PC-3 (cell line): ENCODE data around the gene ZNF891. TPM values are rescaled to one million over a fixed set of nuclear protein-coding genes. Genes with fewer than 3 reads are reported as not detected.

ENCODE experiments used
- ATAC-seq: fragments of 200-7000 bp; cut with Tn5 transposase; 2 replicates; pipeline ENCODE4 v1.9.1; 2020; ENCODE audit warnings: mild to moderate bottlenecking, moderate library complexity
- Bru-seq: library from RNA; stranded (reverse); fragments of 400-500 nt; gene quantifications from one replicate; lab custom pipeline; 2021; lab: Mats Ljungman, UMichigan
- BruChase-seq, 2 experiments: library from RNA; stranded (reverse); fragments of 400-500 nt; gene quantifications; one replicate each; lab custom pipeline; 2021; lab: Mats Ljungman, UMichigan
- BruUV-seq: library from RNA; stranded (reverse); fragments of 400-500 nt; replicated peaks from 2 replicates; lab custom pipeline; 2021; lab: Mats Ljungman, UMichigan
- CTCF ChIA-PET: fragments of 300-600 bp; sonication (Branson Sonifier 250); formaldehyde crosslinking; loops from one replicate; lab custom pipeline; 2022; ENCODE audit warnings: antibody characterized with exemption; lab: Charles Lee
- POLR2A ChIA-PET: fragments of 300-600 bp; sonication (Branson Sonifier 250); formaldehyde crosslinking; loops from one replicate; lab custom pipeline; 2022; ENCODE audit warnings: antibody characterized with exemption; ENCODE audit not compliant: unreplicated experiment; lab: Charles Lee
- DNase-seq: peaks from one replicate; pipeline ENCODE4 v3.0.0-alpha.2; 2015
- H2AFZ ChIP-seq: fragments of 300-600 bp; sonication (generic); 2 replicates; pipeline ENCODE4 v1.6.0; 2016; ENCODE audit warnings: antibody characterized with exemption, low read length
- H3F3A ChIP-seq: fragments of 300-600 bp; sonication (generic); one replicate; pipeline ENCODE4 v1.6.0; 2017; ENCODE audit warnings: antibody characterized with exemption, low read length, control low read depth, mild to moderate bottlenecking; ENCODE audit not compliant: unreplicated experiment
- H3K27ac ChIP-seq: fragments of 300-600 bp; sonication (generic); 2 replicates; pipeline ENCODE4 v1.5.1; 2016; ENCODE audit warnings: mild to moderate bottlenecking, low read length
- H3K27me3 ChIP-seq: fragments of 300-600 bp; sonication (generic); 2 replicates; pipeline ENCODE4 v1.6.1; 2016; ENCODE audit warnings: low read length, mixed read lengths
- H3K36me3 ChIP-seq: fragments of 300-600 bp; sonication (generic); 2 replicates; pipeline ENCODE4 v1.6.1; 2016; ENCODE audit warnings: low read depth, mixed run types, low read length, mixed read lengths
- H3K4me1 ChIP-seq: fragments of 300-600 bp; sonication (generic); 2 replicates; pipeline ENCODE4 v1.5.1; 2016; ENCODE audit warnings: low read length; ENCODE audit not compliant: insufficient read depth
- H3K4me2 ChIP-seq: fragments of 300-600 bp; sonication (generic); 2 replicates; pipeline ENCODE4 v1.6.0; 2016; ENCODE audit warnings: low read length
- H3K4me3 ChIP-seq: fragments of 300-600 bp; sonication (generic); 2 replicates; pipeline ENCODE4 v1.5.1; 2016; ENCODE audit warnings: mild to moderate bottlenecking, low read length, mixed read lengths
- H3K79me2 ChIP-seq: fragments of 300-600 bp; sonication (generic); 2 replicates; pipeline ENCODE4 v1.6.1; 2017; ENCODE audit warnings: low read length, mixed read lengths
- H3K9ac ChIP-seq: fragments of 300-600 bp; sonication (generic); 2 replicates; pipeline ENCODE4 v1.6.0; 2016; ENCODE audit warnings: mild to moderate bottlenecking, low read length
- H3K9me2 ChIP-seq: fragments of 300-600 bp; sonication (generic); replicated peaks from 2 replicates; pipeline ENCODE4 v1.6.1; 2016; ENCODE audit warnings: mixed run types, low read length, mixed read lengths
- H3K9me3 ChIP-seq: fragments of 300-600 bp; sonication (generic); 2 replicates; pipeline ENCODE4 v1.6.1; 2016; ENCODE audit warnings: low read length, mixed read lengths
- H4K20me1 ChIP-seq: fragments of 300-600 bp; sonication (generic); 2 replicates; pipeline ENCODE4 v1.6.1; 2016; ENCODE audit warnings: low read length, mixed read lengths
- EZH2 ChIP-seq: fragments of 300-600 bp; sonication (generic); IDR thresholded peaks from one replicate; pipeline ENCODE4 v1.6.1; 2017; ENCODE audit warnings: antibody characterized with exemption, mild to moderate bottlenecking, low read length; ENCODE audit not compliant: unreplicated experiment
- EZH2phosphoT487 ChIP-seq: fragments of 300-600 bp; sonication (generic); IDR thresholded peaks from 2 replicates; pipeline ENCODE4 v1.6.1; 2018; ENCODE audit warnings: mild to moderate bottlenecking, antibody characterized with exemption, low read length, borderline replicate concordance
- intact Hi-C: fragments of 100-400 bp; cut with micrococcal nuclease; formaldehyde crosslinking; loops from 2 replicates; pipeline ENCODE4 v1.9.0; 2023
- long read RNA-seq: library from polyadenylated mRNA; unstranded; transcript quantifications from one replicate; pipeline ENCODE4 v2.0.0, GENCODE V29; 2021; ENCODE audit not compliant: unreplicated experiment
- total RNA-seq: library from RNA; depleted of rRNA; stranded (reverse); fragments of >200 nt; gene quantifications from 2 replicates; pipeline ENCODE4 v1.2.3, GENCODE V29; 2014; rRNA removed
- TF ChIP-seq, protein P1 (sequence below): fragments of 300-600 bp; sonication (generic); conservative IDR thresholded peaks from 2 replicates; pipeline ENCODE4 v1.5.1; 2017; ENCODE audit warnings: antibody characterized with exemption, low read depth, mild to moderate bottlenecking, low read length

Gene ZNF891
- total RNA-seq, result 0.86 and 0.98 TPM in 2 replicates
- Bru-seq, nascent RNA, result percentile 60 among the genes with signal in this experiment
- BruChase-seq, experiment 1, labeled RNA remaining after a 6-hour chase, result percentile 68 among the genes with signal in this experiment
- percentile 69 among the genes with signal in this experiment for BruChase-seq, experiment 2, labeled RNA remaining after a 2-hour chase
- long read RNA-seq, full-length matches to known transcripts, result 1 of 3 reads
- long read RNA-seq, partial matches to known transcripts, result 0 of 3 reads
- long read RNA-seq, other reads (novel, unspliced or antisense), result 2 of 3 reads

DNA sequence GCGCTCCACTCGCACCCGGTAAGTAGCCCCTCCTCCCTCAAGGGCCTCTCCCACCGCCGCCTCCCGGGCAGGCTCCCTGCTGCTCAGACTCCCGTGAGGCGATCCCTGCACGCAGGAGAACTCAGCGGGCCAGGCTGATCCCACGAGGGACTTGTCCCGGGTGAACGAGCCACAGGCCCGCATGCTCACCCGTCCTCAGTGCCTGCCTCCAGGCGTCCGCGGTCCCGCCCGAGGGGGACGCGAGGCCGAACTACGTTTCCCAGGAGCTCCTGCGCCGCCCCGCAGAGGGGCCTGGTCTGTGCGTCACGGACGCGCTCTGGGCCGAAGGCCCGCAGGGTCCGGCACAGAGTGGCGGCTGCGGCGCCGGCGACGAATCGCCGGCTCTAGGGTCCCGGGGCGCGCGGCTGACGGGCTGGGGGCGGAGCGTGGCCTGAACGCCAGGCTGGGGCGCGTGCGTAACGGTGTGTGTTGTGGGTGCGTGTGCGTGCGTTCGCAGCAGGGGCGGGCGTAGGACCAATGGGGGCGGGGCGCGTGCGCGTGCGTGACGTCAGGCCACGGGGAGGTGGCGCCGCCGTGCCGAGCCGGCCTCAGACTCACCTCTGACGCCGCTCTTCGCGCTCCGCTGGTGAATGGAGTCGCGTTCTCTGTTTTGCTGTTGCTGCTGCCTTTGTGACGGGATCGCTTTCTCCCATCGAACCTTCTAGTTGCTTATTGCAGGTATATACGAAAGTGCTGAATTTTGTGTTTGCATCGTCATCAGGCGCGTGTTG, at the start of gene ZNF891, which contains the start of gene ZNF10:
TSS of gene ZNF891 (minus strand) at position 237 of the 770 bp plus-strand sequence. CDS start 8,356 bp downstream, outside the sequence.
TSS of gene ZNF10 (plus strand) at position 590 of the 770 bp plus-strand sequence. CDS start 13,866 bp downstream, outside the sequence.
- Histone ChIP-seq H2AFZ (peak within 1 kb of the TSS; percentile 97), H3F3A (no peaks in the 10 kb centered on the region), H3K9ac (peak within 1 kb of the TSS; percentile 70), H3K4me1 (no peaks in the 10 kb centered on the region), H3K4me2 (peak within 1 kb of the TSS; percentile 87), H3K4me3 (peak within 1 kb of the TSS; percentile 80), H3K27me3 (no peaks in the 10 kb centered on the region), H4K20me1 (no peaks in the 10 kb centered on the region), H3K79me2 (no peaks in the 10 kb centered on the region), H3K36me3 (peaks cover 62% of the 10 kb centered on the region), H3K9me3 (peaks cover 41% of the 10 kb centered on the region), H3K9me2 (no peaks in the 10 kb centered on the region), H3K27ac (peak within 1 kb of the TSS; percentile 65)
- peak; percentile 97 for ATAC-seq
- TF ChIP-seq, protein P1, sequence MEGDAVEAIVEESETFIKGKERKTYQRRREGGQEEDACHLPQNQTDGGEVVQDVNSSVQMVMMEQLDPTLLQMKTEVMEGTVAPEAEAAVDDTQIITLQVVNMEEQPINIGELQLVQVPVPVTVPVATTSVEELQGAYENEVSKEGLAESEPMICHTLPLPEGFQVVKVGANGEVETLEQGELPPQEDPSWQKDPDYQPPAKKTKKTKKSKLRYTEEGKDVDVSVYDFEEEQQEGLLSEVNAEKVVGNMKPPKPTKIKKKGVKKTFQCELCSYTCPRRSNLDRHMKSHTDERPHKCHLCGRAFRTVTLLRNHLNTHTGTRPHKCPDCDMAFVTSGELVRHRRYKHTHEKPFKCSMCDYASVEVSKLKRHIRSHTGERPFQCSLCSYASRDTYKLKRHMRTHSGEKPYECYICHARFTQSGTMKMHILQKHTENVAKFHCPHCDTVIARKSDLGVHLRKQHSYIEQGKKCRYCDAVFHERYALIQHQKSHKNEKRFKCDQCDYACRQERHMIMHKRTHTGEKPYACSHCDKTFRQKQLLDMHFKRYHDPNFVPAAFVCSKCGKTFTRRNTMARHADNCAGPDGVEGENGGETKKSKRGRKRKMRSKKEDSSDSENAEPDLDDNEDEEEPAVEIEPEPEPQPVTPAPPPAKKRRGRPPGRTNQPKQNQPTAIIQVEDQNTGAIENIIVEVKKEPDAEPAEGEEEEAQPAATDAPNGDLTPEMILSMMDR, result no peak
- peak; percentile 83 for TF ChIP-seq EZH2phosphoT487
- POLR2A ChIA-PET, result no interaction called here
- DNase-seq, result peak; percentile 91
- CTCF ChIA-PET, result no interaction called here
- intact Hi-C loops, result no loop called here
- no TSS peak for BruUV-seq

DNA sequence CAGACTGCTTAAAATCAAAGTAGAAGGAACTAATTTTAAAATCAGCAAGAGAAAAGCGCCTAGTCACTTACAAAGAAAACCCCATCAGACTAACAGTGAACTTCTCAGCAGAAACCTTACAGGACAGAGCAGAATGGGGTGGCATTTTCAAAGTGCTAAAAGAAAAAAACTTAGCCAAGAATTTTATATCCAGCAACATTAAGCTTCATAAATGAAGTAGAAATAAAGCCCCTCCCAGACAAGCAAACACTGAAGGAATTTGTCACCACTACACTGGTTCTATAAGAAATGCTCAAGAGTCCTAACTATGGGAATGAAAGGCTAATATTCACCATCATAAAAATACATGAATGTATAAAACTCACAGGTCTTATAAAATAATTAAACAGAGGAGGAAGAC, 44.8 kb upstream of the ZNF891 start:
- H3K4me1 ChIP-seq, result no peaks in the 10 kb centered on the region
- H3K9me2 ChIP-seq, result no peaks in the 10 kb centered on the region
- H3K27me3 ChIP-seq, result no peaks in the 10 kb centered on the region
- H3K4me2 ChIP-seq, result no peak overlapping the region
- no peaks in the 10 kb centered on the region for H3K36me3 ChIP-seq
- no peaks in the 10 kb centered on the region for H3K9me3 ChIP-seq
- H3F3A ChIP-seq, result no peaks in the 10 kb centered on the region
- H3K79me2 ChIP-seq, result no peaks in the 10 kb centered on the region
- intact Hi-C loops, result no loop called here
- no peak overlapping the region for H2AFZ ChIP-seq
- H3K4me3 ChIP-seq, result no peak overlapping the region
- no peaks in the 10 kb centered on the region for H4K20me1 ChIP-seq
- H3K27ac ChIP-seq, result no peak overlapping the region
- ChIA-PET CTCF (no interaction called here), POLR2A (no interaction called here)
- H3K9ac ChIP-seq, result no peak overlapping the region
- DNase-seq, result no peak
- BruUV-seq, result no TSS peak
- ATAC-seq, result no peak
- TF ChIP-seq EZH2phosphoT487 (no peak), EZH2 (no peak)
- TF ChIP-seq, protein P1, result no peak
